ENCODE measurements around the gene RGS1. TPM values are rescaled to one million over a fixed set of nuclear protein-coding genes. Genes with fewer than 3 reads are reported as not detected.

RGS1 gene, protein sequence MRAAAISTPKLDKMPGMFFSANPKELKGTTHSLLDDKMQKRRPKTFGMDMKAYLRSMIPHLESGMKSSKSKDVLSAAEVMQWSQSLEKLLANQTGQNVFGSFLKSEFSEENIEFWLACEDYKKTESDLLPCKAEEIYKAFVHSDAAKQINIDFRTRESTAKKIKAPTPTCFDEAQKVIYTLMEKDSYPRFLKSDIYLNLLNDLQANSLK
- total RNA-seq, result 10 to 100 TPM; 30.1 to 96.0 (median 48.5) TPM

DNA sequence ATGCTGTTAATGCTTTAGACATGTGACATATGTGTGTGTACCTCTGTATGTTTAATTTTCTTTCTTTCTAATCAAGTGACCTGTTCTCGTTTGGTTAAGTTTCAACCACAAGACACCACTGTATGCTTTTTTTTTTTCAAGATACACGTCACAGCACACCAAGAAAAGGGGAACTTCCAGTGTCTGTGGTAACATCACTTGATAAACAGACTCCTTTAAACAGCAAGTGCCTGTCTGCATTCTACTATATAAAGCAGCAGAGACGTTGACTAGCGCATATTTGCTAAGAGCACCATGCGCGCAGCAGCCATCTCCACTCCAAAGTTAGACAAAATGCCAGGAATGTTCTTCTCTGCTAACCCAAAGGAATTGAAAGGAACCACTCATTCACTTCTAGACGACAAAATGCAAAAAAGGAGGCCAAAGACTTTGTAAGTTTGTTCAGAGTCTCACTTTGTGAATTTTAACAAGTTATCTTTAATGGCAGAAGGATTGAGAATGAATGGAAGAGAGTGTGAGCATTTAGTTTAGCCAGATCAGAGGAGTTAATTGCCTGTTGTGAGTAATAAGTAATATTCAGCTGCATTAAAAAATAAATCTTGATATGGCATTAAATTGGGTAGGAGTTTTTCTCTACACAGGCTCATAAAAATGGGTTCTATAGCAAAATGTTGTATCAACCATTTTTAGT is at the start of gene RGS1:
TSS of gene RGS1 (plus strand) at position 275 of the 691 bp plus-strand sequence. CDS start at position 295, 20 bp downstream.
- TF ChIP-seq, protein P1, sequence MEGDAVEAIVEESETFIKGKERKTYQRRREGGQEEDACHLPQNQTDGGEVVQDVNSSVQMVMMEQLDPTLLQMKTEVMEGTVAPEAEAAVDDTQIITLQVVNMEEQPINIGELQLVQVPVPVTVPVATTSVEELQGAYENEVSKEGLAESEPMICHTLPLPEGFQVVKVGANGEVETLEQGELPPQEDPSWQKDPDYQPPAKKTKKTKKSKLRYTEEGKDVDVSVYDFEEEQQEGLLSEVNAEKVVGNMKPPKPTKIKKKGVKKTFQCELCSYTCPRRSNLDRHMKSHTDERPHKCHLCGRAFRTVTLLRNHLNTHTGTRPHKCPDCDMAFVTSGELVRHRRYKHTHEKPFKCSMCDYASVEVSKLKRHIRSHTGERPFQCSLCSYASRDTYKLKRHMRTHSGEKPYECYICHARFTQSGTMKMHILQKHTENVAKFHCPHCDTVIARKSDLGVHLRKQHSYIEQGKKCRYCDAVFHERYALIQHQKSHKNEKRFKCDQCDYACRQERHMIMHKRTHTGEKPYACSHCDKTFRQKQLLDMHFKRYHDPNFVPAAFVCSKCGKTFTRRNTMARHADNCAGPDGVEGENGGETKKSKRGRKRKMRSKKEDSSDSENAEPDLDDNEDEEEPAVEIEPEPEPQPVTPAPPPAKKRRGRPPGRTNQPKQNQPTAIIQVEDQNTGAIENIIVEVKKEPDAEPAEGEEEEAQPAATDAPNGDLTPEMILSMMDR (IDR thresholded peaks at IDR 0.05), result no peak
- peak in 2 of 4 donors; percentile 23 to 48 for TF ChIP-seq EP300 (IDR thresholded peaks at IDR 0.05)
- TF ChIP-seq POLR2AphosphoS5 (IDR thresholded peaks at IDR 0.05), result peak; percentile 74 to 79
- peak in 3 of 4 donors; percentile 57 to 95 (median 70) for TF ChIP-seq POLR2A (IDR thresholded peaks at IDR 0.05)
- peak in 1 of 2 donors; percentile 43 for DNase-seq
- H3K36me3 ChIP-seq, result no peaks in the 10 kb centered on the region
- peak; percentile 34 to 80 for ATAC-seq (ENCODE audit: low FRiP score in 2 of 2)
- H3K27ac ChIP-seq, result peak within 1 kb of the TSS in 1 of 4 donors; percentile 56
- H3K27me3 ChIP-seq, result no peaks in the 10 kb centered on the region
- H3K4me1 ChIP-seq, result no peaks in the 10 kb centered on the region
- peak within 1 kb of the TSS in 3 of 4 donors; percentile 14 to 32 (median 25) for H3K4me3 ChIP-seq
- 41 to 56% methylated on average over 7 of the region's 7 CpGs for WGBS, 2 donors
- H3K9me3 ChIP-seq, result no peaks in the 10 kb centered on the region

DNA sequence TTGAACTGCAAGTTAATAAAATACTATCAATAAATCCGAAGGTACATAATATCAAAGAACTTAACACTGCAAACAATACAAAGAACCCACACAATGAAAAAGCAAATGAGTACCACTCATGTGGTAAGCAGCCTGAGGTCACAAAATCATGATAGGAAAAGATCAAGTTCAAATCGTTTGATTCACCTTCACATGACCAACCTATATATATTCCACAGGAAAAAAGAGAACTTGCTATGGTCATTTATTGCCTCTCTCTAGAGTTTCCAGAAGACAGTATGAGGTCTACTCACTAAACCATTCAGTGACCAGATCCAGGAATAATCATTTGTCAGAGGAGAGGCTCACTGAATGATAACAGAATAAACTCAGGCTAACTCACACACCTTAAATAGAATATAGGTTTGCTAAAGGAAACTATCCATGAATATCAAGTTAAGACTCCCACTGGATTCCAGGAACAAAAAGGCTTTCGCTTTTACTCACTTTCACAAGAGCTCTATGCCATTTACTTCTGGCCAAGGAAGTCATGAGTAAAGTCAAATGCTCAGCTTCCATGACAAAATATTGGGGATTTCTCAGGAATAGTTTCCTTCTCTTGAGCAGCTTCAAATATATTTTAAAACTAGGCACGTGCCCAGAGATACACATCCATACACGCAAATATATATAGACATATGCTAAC is 48.3 kb upstream of the RGS1 start:
- DNase-seq, result no peak
- 91 to 92% methylated on average over 5 of the region's 5 CpGs for WGBS, 2 donors
- H3K9me3 ChIP-seq, result no peaks in the 10 kb centered on the region

DNA sequence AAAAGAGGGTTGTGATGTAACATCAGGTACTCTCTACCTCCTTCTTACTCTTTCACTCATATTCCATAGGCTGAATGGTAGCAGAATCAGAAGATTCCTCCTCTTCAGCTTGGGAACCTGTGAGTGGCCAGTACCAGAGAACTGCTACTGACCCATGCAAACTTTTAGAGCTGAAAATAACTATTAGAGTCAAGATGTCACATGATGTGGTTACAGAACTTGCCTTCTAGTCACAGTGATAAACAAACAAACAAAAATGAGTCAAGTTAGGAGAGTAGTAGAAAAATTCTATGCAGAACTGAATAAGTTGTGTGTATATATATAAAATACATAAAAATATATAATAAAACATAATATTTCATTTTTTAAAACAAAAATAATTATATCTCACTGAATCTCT is 47.6 kb upstream of the RGS1 start:
- TF ChIP-seq, protein P1 (IDR thresholded peaks at IDR 0.05), result no peak
- TF ChIP-seq POLR2A (IDR thresholded peaks at IDR 0.05) (no peak), POLR2AphosphoS5 (IDR thresholded peaks at IDR 0.05) (no peak), EP300 (IDR thresholded peaks at IDR 0.05) (no peak)
- ATAC-seq (ENCODE audit: low FRiP score in 2 of 2), result no peak
- no peak for DNase-seq
- H3K27me3 ChIP-seq, result no peaks in the 10 kb centered on the region
- no peaks in the 10 kb centered on the region for H3K4me1 ChIP-seq
- no peaks in the 10 kb centered on the region for H3K9me3 ChIP-seq
- no peak overlapping the region for H3K27ac ChIP-seq
- H3K36me3 ChIP-seq, result no peaks in the 10 kb centered on the region
- no peak overlapping the region for H3K4me3 ChIP-seq

More for the DNA sequence above, 48.3 kb upstream of the RGS1 start:
- ATAC-seq (ENCODE audit: low FRiP score in 2 of 2), result no peak
- Histone ChIP-seq H3K36me3 (no peaks in the 10 kb centered on the region), H3K27me3 (no peaks in the 10 kb centered on the region), H3K4me3 (no peak overlapping the region), H3K27ac (no peak overlapping the region), H3K4me1 (no peaks in the 10 kb centered on the region)
- TF ChIP-seq, protein P1 (IDR thresholded peaks at IDR 0.05), result no peak
- no peak for TF ChIP-seq EP300 (IDR thresholded peaks at IDR 0.05)
- TF ChIP-seq POLR2A (IDR thresholded peaks at IDR 0.05), result no peak
- no peak for TF ChIP-seq POLR2AphosphoS5 (IDR thresholded peaks at IDR 0.05)

DNA sequence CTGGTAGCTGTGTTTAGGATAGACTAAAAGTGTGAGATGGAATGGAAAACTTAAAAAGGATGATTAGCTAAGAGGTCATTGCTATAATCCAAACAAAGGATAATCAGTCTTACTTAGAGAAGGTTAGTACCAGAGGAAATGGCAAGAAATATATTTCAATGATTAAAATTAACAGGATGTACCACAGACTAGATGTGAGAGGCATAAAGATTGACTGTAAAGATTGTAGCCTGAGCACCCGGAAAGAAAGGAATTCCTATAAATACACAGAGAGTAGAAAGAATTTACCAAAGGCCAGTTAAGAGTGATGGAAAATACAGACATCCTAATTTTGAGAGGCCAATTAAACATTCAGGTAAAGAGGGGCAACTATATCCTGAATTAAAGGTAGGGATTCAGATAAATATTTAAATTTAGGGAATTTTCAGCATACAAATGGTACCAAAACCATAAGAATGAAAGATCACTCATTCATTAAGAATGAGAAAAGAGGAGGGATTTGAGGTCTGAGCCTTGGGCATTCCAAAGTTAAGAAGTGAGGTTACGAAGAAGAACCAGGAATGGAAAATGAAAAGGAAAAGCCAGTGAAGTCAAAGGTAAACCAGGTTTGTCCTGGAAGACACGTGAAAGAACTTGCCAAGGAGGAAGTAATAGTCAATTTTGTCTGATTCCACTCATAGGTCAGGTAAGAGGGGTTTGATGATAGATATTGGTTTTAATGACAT is 46.4 kb upstream of the RGS1 start:
- 71 to 76% methylated on average over 3 of the region's 3 CpGs for WGBS, 2 donors
- H3K4me1 ChIP-seq, result no peaks in the 10 kb centered on the region
- peak overlapping the region in 1 of 4 donors; percentile 60 for H3K27ac ChIP-seq
- no peak for ATAC-seq (ENCODE audit: low FRiP score in 2 of 2)
- H3K9me3 ChIP-seq, result no peaks in the 10 kb centered on the region
- TF ChIP-seq POLR2AphosphoS5 (IDR thresholded peaks at IDR 0.05), result no peak
- TF ChIP-seq, protein P1 (IDR thresholded peaks at IDR 0.05), result no peak
- TF ChIP-seq POLR2A (IDR thresholded peaks at IDR 0.05), result no peak
- no peak for TF ChIP-seq EP300 (IDR thresholded peaks at IDR 0.05)
- H3K27me3 ChIP-seq, result no peaks in the 10 kb centered on the region
- H3K36me3 ChIP-seq, result no peaks in the 10 kb centered on the region
- no peak for DNase-seq
- H3K4me3 ChIP-seq, result no peak overlapping the region
